ENCODE measurements around the gene LCOR.

GRCh38 chr10:96987141-96987841, 155.2 kb downstream of the LCOR start:
- TF ChIP-seq EZH2phosphoT487 (IDR thresholded peaks at IDR 0.05; ENCODE audit: insufficient read depth, low read depth) (no peak), EZH2 (IDR thresholded peaks at IDR 0.05; ENCODE audit: insufficient read depth, poor library complexity, severe bottlenecking) (no peak)

Measured in GM23248 (cell line).